ENCODE data around the gene MSANTD2.

- TF ChIP-seq, protein P1, sequence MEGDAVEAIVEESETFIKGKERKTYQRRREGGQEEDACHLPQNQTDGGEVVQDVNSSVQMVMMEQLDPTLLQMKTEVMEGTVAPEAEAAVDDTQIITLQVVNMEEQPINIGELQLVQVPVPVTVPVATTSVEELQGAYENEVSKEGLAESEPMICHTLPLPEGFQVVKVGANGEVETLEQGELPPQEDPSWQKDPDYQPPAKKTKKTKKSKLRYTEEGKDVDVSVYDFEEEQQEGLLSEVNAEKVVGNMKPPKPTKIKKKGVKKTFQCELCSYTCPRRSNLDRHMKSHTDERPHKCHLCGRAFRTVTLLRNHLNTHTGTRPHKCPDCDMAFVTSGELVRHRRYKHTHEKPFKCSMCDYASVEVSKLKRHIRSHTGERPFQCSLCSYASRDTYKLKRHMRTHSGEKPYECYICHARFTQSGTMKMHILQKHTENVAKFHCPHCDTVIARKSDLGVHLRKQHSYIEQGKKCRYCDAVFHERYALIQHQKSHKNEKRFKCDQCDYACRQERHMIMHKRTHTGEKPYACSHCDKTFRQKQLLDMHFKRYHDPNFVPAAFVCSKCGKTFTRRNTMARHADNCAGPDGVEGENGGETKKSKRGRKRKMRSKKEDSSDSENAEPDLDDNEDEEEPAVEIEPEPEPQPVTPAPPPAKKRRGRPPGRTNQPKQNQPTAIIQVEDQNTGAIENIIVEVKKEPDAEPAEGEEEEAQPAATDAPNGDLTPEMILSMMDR (conservative IDR thresholded peaks at IDR 0.05; ENCODE audit: low read depth, low read length) = no peak
- TF ChIP-seq EZH2phosphoT487 (IDR thresholded peaks at IDR 0.05; ENCODE audit: borderline replicate concordance, low read length) (no peak), EZH2 (IDR thresholded peaks at IDR 0.05; ENCODE audit: low read length, unreplicated experiment) (no peak)
Measured at GRCh38 chr11:124736736-124737135, 63.5 kb downstream of the MSANTD2 start.

All from PC-3 (cell line).